ENCODE measurements around the gene ABCC3.

The ABCC3 gene

DNA sequence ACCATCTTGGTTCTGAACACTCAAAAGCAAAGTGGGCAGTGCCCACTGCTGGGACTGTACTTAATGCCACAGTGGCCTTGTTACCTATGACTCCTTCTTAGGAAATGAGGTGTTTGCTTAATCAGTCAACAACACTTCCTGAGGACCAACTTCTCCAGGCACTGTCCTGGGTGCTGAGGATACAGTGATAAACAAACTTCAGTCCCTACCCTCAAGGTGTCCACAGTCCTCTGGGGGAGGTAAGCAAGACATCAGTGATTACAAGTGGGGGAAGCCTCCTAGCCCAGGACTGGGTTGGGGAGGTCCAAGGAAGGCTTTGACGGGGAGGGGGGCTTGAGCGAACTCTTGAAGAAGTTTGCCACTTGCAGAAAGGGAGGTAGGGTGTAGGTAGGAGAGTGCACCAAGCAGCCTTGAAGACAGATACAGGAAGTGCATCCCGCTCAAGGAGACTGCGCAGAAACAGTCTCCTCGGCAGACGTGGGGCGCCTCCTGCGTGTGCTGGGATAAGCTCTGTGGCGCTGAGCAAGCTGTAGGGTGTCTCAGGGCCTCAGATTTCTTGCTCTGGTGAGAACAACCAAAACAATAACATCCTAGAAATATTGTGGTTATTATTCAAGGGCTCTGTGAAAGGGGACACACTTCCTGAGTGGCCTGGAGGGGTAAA, 2.6 kb upstream of the ABCC3 start:
- Histone ChIP-seq H3K27me3 (ENCODE audit: insufficient read depth, low read length) (peaks cover 62% of the 10 kb centered on the region), H3K27ac (ENCODE audit: low read length) (no peak overlapping the region), H3K9me3 (ENCODE audit: insufficient read depth, low read depth, low read length) (no peaks in the 10 kb centered on the region), H3K4me3 (ENCODE audit: low read length) (no peak overlapping the region), H3K36me3 (ENCODE audit: insufficient read depth, low read depth, low read length) (no peaks in the 10 kb centered on the region), H3K4me1 (ENCODE audit: insufficient read depth, low read length) (peaks cover 8% of the 10 kb centered on the region; the same call in 1 of the 2 replicates), H3K9ac (ENCODE audit: low read depth, low read length) (no peak overlapping the region)

DNA sequence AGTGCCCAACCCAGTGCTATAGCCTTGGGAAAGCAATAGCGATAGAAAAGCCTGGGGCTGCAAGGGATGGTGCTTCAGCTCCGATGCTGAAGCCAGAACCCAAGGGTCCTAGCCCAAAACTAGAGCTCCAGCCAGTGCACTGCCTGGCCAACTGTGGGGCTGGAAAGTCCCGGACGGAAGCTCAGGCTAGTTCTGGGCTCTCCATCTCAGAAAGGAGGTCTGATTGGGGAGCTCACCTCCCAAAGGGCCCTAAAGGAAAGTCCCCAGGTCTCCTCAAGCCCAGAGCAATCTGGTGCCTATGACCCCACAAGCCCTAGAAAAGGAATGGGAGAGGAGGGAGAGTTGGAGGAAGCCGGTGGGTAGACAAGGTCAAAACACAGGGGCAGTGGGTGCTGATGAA, 2.0 kb upstream of the ABCC3 start:
- H3K4me1 ChIP-seq (ENCODE audit: insufficient read depth, low read length) = peaks cover 8% of the 10 kb centered on the region; the same call in 1 of the 2 replicates
- H3K27ac ChIP-seq (ENCODE audit: low read length) = no peak overlapping the region
- H3K27me3 ChIP-seq (ENCODE audit: insufficient read depth, low read length) = peaks cover 68% of the 10 kb centered on the region
- H3K36me3 ChIP-seq (ENCODE audit: insufficient read depth, low read depth, low read length) = no peaks in the 10 kb centered on the region
- no peaks in the 10 kb centered on the region for H3K9me3 ChIP-seq (ENCODE audit: insufficient read depth, low read depth, low read length)
- H3K9ac ChIP-seq (ENCODE audit: low read depth, low read length) = no peak overlapping the region
- no peak overlapping the region for H3K4me3 ChIP-seq (ENCODE audit: low read length)

DNA sequence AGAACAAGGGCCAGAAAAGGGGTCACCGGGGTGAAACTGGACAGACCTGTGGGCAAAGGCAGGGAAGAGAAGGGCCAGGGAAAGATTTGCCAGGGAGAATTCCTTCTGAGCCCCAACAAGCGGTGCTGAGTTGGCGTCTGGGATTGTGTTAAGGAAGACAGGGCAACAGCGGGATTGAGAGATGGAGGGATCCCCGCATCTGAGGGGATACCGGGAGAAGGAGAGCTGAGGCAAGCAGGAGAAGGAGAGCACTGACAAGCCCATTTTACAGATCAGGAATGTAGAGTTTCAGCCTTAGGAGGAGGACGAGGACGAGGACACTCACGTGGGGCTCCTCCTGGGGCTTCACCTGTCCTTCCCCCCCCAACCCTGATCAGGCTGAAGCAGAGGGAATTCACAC, 998 bp upstream of the ABCC3 start:
- Histone ChIP-seq H3K9ac (ENCODE audit: low read depth, low read length) (no peak overlapping the region), H3K27me3 (ENCODE audit: insufficient read depth, low read length) (peaks cover 71% of the 10 kb centered on the region), H3K4me3 (ENCODE audit: low read length) (no peak overlapping the region), H3K4me1 (ENCODE audit: insufficient read depth, low read length) (peaks cover 3% of the 10 kb centered on the region; the same call in 1 of the 2 replicates), H3K27ac (ENCODE audit: low read length) (no peak overlapping the region), H3K36me3 (ENCODE audit: insufficient read depth, low read depth, low read length) (no peaks in the 10 kb centered on the region), H3K9me3 (ENCODE audit: insufficient read depth, low read depth, low read length) (no peaks in the 10 kb centered on the region)

DNA sequence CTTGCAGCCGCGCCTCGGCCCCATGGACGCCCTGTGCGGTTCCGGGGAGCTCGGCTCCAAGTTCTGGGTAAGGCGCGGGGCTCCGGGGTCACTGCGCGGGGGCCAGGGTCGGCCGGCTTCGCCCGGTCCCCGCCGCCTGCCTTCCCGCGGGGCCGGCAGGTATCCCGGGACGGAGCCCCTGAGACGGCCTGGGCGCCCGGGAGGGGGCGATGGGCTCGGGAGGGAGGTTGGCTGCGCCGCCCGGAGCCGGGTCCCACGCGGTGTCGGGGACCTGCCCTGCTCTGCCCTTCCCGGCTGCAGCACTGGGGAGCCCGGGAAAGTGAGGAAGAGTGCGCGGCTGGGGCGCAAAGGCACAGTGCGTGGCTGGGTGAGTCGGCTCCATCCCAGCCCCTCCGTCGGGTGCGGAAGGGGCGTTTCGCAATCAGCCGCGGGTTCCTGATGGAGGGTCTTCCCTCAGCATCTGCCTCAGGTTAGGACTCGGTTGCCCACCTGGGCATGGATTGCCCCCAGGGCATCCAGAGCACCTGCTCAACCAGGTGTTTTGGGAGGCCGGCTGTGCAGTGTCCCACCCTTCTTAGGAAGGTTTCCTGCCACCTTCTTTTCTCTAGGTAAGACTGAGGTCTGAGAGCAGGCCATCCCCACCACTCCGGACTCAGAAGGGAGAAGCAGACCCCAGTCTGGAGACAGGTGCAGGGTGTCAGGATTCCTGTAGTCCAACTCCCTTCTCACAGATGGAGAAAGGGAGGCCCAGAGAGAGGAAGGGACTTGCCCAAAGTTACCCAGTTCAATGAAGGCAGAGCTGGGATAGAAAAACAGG, 442 bp downstream of the ABCC3 start:
- Histone ChIP-seq H3K9ac (ENCODE audit: low read depth, low read length) (no peak overlapping the region), H3K36me3 (ENCODE audit: insufficient read depth, low read depth, low read length) (no peaks in the 10 kb centered on the region), H3K27me3 (ENCODE audit: insufficient read depth, low read length) (peaks cover 71% of the 10 kb centered on the region), H3K27ac (ENCODE audit: low read length) (no peak overlapping the region), H3K4me3 (ENCODE audit: low read length) (peak overlapping the region; percentile 44; the same call in 1 of the 2 replicates), H3K4me1 (ENCODE audit: insufficient read depth, low read length) (peaks cover 6% of the 10 kb centered on the region; the same call in 1 of the 2 replicates), H3K9me3 (ENCODE audit: insufficient read depth, low read depth, low read length) (no peaks in the 10 kb centered on the region)

DNA sequence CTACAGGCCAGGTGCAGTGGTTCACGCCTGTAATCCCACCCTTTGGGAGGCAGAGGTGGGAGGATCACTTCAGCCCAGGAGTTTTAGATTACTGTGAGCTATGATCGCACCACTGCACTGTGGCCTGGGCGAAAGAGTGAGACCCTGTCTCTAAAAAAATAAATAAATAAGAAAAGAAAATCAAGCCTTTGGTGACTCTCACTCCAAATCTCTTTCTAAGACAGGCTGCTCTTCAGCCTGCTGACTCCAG, 976 bp downstream of the ABCC3 start:
- Histone ChIP-seq H3K27me3 (ENCODE audit: insufficient read depth, low read length) (peaks cover 71% of the 10 kb centered on the region), H3K9me3 (ENCODE audit: insufficient read depth, low read depth, low read length) (no peaks in the 10 kb centered on the region), H3K4me1 (ENCODE audit: insufficient read depth, low read length) (peaks cover 6% of the 10 kb centered on the region; the same call in 1 of the 2 replicates), H3K4me3 (ENCODE audit: low read length) (peak overlapping the region; percentile 44; the same call in 1 of the 2 replicates), H3K27ac (ENCODE audit: low read length) (no peak overlapping the region), H3K36me3 (ENCODE audit: insufficient read depth, low read depth, low read length) (no peaks in the 10 kb centered on the region), H3K9ac (ENCODE audit: low read depth, low read length) (no peak overlapping the region)

DNA sequence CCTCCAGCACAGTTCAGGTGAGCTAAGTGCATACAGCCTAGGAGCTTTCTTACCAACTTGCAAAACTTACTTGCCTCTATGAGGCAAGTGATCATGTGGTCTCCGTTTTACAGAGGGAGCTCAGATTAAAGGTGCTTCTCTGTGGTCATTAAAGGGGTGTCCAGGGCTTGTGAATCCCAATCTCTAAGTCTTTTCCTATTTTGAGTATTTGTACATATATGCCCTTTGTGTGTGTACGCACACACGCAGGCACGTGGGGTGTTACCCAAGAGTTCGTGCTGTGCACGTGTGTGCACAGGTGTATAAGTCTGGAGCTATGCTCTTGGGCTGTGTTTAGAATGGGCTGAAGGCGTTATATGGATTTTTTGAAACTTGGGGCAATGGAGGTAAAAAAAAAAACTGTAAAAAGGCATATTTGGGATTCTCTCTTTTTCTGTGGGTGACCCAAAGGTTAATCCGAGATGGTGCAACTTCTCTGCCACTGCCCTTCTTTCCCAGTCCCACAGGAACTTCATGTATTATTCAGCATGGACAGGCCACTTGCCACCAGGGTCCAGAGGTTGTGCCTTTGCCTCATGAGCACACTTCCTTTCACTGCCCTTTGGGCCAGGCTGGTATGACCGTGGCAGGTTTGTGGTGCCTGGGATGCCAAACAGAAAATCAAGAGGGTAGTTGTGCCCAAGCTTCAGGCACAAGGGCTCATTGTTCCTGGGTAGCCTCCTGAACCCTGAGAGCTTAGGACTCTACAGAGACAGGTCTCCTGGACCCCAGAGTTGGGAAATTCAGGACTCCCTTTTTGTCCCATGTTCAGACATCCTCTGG, 1.5 kb downstream of the ABCC3 start:
- H3K27ac ChIP-seq (ENCODE audit: low read length) = no peak overlapping the region
- H3K9ac ChIP-seq (ENCODE audit: low read depth, low read length) = no peak overlapping the region
- H3K36me3 ChIP-seq (ENCODE audit: insufficient read depth, low read depth, low read length) = no peaks in the 10 kb centered on the region
- no peaks in the 10 kb centered on the region for H3K9me3 ChIP-seq (ENCODE audit: insufficient read depth, low read depth, low read length)
- H3K4me3 ChIP-seq (ENCODE audit: low read length) = no peak overlapping the region
- peaks cover 71% of the 10 kb centered on the region for H3K27me3 ChIP-seq (ENCODE audit: insufficient read depth, low read length)
- H3K4me1 ChIP-seq (ENCODE audit: insufficient read depth, low read length) = peaks cover 6% of the 10 kb centered on the region; the same call in 1 of the 2 replicates

DNA sequence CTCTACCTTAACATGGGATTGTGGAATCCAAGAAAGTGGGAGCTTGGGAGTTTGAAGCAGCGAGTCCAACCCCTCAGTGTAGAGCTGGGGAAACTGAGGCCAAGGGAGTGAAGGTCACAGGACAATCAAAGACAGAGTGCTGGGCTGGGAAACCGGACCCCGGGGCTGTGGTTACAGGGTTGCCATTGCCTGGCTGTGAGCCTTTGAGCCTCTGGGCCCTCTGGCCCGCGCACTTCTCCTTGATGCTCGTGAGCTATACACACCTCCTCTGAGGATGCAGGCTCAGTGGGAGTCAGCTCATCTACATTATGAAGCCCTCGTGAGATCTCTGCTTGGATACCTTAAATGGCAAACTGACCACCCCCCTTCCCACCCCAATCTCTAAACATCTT, 2.1 kb downstream of the ABCC3 start:
- H3K4me1 ChIP-seq (ENCODE audit: insufficient read depth, low read length) = peaks cover 6% of the 10 kb centered on the region; the same call in 1 of the 2 replicates

DNA sequence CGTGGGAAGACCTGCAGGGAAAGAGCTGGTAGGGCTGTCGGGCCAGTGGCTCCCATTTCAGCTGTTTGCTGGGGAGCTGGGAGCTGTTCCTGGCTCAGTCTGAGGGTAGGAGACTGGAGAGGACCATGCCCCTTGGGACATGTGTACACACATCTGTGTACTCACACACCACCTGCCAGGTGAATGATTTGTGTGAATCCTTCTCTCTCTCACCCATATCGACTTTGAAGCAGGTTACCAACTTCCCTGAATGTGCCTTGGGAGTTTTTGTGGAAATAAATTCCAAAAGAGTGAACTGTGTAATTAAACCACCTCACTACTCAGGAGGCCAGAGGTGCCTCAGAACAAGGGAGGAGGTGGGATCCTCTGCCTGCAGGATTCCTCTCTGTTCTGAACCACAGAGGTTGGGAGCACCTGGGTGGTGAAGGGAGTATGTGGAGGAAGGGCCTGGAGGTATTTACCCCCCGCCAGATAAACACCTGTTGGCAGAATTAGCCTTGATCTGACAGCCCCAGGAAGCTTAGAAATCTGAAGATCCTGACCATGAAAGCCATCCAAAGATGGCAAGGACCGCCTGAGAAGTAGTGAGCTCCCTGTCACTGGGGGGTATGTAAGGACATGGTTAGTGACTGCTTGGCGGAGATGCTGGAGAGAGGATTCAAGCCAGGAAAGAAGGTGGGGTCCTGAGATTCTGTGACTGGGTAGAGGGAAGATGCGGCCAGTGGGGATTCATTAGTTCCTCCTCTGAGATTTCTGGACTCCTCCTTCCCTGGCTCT, 3.3 kb downstream of the ABCC3 start:
- no peaks in the 10 kb centered on the region for H3K9me3 ChIP-seq (ENCODE audit: insufficient read depth, low read depth, low read length)
- H3K4me1 ChIP-seq (ENCODE audit: insufficient read depth, low read length) = peaks cover 6% of the 10 kb centered on the region; the same call in 1 of the 2 replicates
- H3K27ac ChIP-seq (ENCODE audit: low read length) = no peak overlapping the region
- H3K9ac ChIP-seq (ENCODE audit: low read depth, low read length) = no peak overlapping the region
- H3K36me3 ChIP-seq (ENCODE audit: insufficient read depth, low read depth, low read length) = no peaks in the 10 kb centered on the region
- no peak overlapping the region for H3K4me3 ChIP-seq (ENCODE audit: low read length)
- H3K27me3 ChIP-seq (ENCODE audit: insufficient read depth, low read length) = peaks cover 54% of the 10 kb centered on the region

More for the DNA sequence above, 2.1 kb downstream of the ABCC3 start:
- Histone ChIP-seq H3K4me3 (ENCODE audit: low read length) (no peak overlapping the region), H3K9ac (ENCODE audit: low read depth, low read length) (no peak overlapping the region), H3K36me3 (ENCODE audit: insufficient read depth, low read depth, low read length) (no peaks in the 10 kb centered on the region), H3K27me3 (ENCODE audit: insufficient read depth, low read length) (peaks cover 66% of the 10 kb centered on the region), H3K27ac (ENCODE audit: low read length) (no peak overlapping the region), H3K9me3 (ENCODE audit: insufficient read depth, low read depth, low read length) (no peaks in the 10 kb centered on the region)

DNA sequence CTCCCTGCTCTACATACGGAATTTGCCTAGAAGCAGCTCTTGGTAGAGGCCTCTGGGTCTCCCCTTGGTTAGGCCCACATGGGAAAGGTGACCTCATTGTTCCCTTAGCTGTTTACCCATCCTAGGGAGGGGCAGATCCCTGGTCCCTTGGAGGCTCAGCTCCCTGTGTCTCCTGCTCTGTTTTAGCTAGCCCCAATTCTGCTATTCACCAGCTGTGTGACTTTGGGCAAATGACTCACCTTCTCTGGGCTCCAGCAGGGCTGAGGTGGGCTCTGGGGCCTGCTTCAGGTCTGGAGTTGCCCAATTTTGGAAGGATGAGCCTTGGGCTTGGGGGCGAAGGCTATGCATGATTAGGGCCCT, 3.9 kb downstream of the ABCC3 start:
- no peak overlapping the region for H3K27ac ChIP-seq (ENCODE audit: low read length)
- H3K27me3 ChIP-seq (ENCODE audit: insufficient read depth, low read length) = peaks cover 48% of the 10 kb centered on the region
- no peak overlapping the region for H3K4me3 ChIP-seq (ENCODE audit: low read length)
- H3K4me1 ChIP-seq (ENCODE audit: insufficient read depth, low read length) = peaks cover 6% of the 10 kb centered on the region; the same call in 1 of the 2 replicates
- no peaks in the 10 kb centered on the region for H3K36me3 ChIP-seq (ENCODE audit: insufficient read depth, low read depth, low read length)
- H3K9me3 ChIP-seq (ENCODE audit: insufficient read depth, low read depth, low read length) = no peaks in the 10 kb centered on the region
- no peak overlapping the region for H3K9ac ChIP-seq (ENCODE audit: low read depth, low read length)

DNA sequence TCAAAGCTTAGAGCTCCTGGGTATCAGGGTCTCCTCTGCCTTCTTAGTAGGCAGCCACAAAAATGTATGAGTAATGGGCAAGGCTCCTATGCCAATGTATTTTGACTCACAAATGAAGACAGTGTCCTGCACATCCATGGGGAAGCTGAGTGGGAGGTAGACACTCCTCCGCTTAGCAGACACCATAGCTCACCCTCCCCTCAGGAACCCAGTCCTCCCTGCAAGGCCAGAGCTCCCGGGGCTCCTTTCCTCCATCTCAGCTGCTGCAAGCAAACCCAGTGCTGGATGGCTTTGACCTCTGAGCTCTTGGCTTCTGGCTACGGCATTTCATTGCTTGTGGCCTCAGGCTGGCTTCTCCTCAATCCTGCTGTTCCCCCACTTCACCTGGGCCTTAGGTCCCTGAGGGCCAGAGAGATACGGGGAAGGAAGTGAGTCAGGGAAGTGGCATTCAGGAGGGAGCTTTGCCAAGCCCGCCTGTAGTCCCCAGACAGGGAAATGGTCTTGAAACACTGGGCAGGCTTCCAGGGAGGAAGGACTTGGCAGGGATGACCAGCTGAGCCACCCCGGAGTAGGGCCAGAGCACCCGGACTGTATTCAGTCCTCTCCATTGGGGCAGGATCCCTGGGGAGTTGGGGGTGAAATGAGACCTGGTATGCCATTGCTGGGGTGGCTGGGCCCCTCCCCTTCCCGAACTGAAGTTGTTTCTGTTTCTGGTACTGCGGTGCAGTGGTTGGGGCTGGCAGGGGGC, 4.5 kb downstream of the ABCC3 start:
- H3K4me3 ChIP-seq (ENCODE audit: low read length) = no peak overlapping the region
- no peak overlapping the region for H3K9ac ChIP-seq (ENCODE audit: low read depth, low read length)
- peaks cover 42% of the 10 kb centered on the region for H3K27me3 ChIP-seq (ENCODE audit: insufficient read depth, low read length)
- H3K36me3 ChIP-seq (ENCODE audit: insufficient read depth, low read depth, low read length) = no peaks in the 10 kb centered on the region
- no peak overlapping the region for H3K27ac ChIP-seq (ENCODE audit: low read length)
- peaks cover 6% of the 10 kb centered on the region; the same call in 1 of the 2 replicates for H3K4me1 ChIP-seq (ENCODE audit: insufficient read depth, low read length)
- H3K9me3 ChIP-seq (ENCODE audit: insufficient read depth, low read depth, low read length) = no peaks in the 10 kb centered on the region
